GM12878 (cell line): ENCODE results near the gene SCNM1. TPM values are rescaled to one million over a fixed set of nuclear protein-coding genes. Genes with fewer than 3 reads are reported as not detected.

ENCODE experiments used
- BCLAF1 ChIP-seq: fragments of 450-650 bp; IDR thresholded peaks from 2 replicates; pipeline ENCODE4 v1.6.1; 2017; ENCODE audit warnings: antibody characterized with exemption, mild to moderate bottlenecking, moderate library complexity
- CHD2 ChIP-seq: IDR thresholded peaks from 2 replicates; pipeline ENCODE4 v1.6.1; 2011; ENCODE audit warnings: low read depth, low read length, improper control_type of control experiment, borderline replicate concordance
- DPF2 ChIP-seq: fragments of 450-650 bp; IDR thresholded peaks from 2 replicates; pipeline ENCODE4 v1.6.1; 2017; ENCODE audit warnings: mild to moderate bottlenecking
- FOS ChIP-seq: IDR thresholded peaks from 3 replicates; pipeline ENCODE4 v1.6.1; 2011; ENCODE audit warnings: borderline replicate concordance; ENCODE audit not compliant: insufficient read length; ENCODE audit errors: extremely low read depth
- NBN ChIP-seq: fragments of 450-650 bp; IDR thresholded peaks from 2 replicates; pipeline ENCODE4 v1.6.1; 2016
- SUZ12 ChIP-seq: fragments of 200-600 bp; sonication (generic); IDR thresholded peaks from one replicate; pipeline ENCODE4 v1.6.1; 2018; ENCODE audit warnings: antibody characterized with exemption, mild to moderate bottlenecking; ENCODE audit not compliant: unreplicated experiment
- ZNF687 ChIP-seq: fragments of 450-650 bp; IDR thresholded peaks from 2 replicates; pipeline ENCODE4 v1.6.1; 2017; ENCODE audit warnings: mild to moderate bottlenecking, moderate library complexity
- polyA plus RNA-seq, 11 experiments: library from polyadenylated mRNA; depleted of rRNA in 4 of 11; unstranded in 6 of 11; stranded (reverse) in 5 of 11; fragments of >200 nt; fragmentation: Nextera tagmentation in 4 of 11; fragmentation: Illumina TruSeq in 1 of 11; extraction: Ambion mirVana in 4 of 11; extraction: Trizol in 1 of 11; gene quantifications; 1 replicate in 1 of 11; 2 replicates in 10 of 11; pipeline versions ENCODE4 v1.2.1 to v1.2.3, GENCODE V29; 2011 to 2016; ENCODE audit warnings: inconsistent platforms in 2 of 11, missing spikeins in 2 of 11, low read depth in 1 of 11
- total RNA-seq, 4 experiments: library from RNA; depleted of rRNA in 3 of 4; stranded (reverse); fragments of >200 nt in 3 of 4; fragmentation: Illumina TruSeq in 1 of 4; extraction: Trizol in 1 of 4; gene quantifications; 2 replicates each; pipeline versions ENCODE4 v1.2.1 to v1.2.3, GENCODE V29; 2013 to 2021
- TF ChIP-seq, protein P1 (sequence below): fragments of 450-650 bp; formaldehyde crosslinking; IDR thresholded peaks from 2 replicates; pipeline ENCODE4 v1.4.0; 2020; ENCODE audit warnings: mild to moderate bottlenecking, moderate library complexity
- TF ChIP-seq, protein P2 (sequence below): fragments of 450-650 bp; IDR thresholded peaks from 2 replicates; pipeline ENCODE4 v1.6.1; 2017; ENCODE audit warnings: mild to moderate bottlenecking
- TF ChIP-seq, protein P3 (sequence below): IDR thresholded peaks from 2 replicates; pipeline ENCODE4 v1.6.1; 2011; ENCODE audit warnings: low read depth, mild to moderate bottlenecking, low read length, moderate library complexity, borderline replicate concordance; ENCODE audit errors: extremely low read depth

SCNM1 gene
- total and polyA plus RNA-seq, 10 of the 15 experiments (the other 5 are each of a cell fraction or from before 2014, with no cell fraction given): 25.8 to 207 (median 76.9) TPM

DNA sequence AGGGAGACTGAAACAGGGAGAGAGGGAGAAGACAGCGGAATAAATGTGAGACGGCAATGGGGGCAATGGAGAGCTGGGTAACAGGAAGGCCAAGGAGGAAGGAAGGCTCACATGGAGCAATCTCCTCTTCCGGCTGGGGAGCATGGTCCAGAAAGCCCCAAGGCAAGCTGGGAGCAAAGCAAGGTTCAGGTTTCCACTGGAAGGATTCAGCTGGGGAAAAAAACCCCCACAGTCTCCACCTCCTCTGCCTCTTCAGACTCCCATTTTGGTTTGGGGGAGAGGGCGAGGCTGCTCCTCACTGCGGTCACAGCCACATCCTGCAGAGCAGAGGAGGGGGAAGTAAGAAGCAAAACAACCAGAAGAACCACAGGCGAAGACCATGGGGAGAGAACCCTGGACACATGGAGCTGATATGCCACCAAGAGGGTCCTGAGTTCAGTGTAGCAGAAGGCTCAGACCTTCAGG, 8.8 kb upstream of the SCNM1 start (continued):
- TF ChIP-seq, protein P1, sequence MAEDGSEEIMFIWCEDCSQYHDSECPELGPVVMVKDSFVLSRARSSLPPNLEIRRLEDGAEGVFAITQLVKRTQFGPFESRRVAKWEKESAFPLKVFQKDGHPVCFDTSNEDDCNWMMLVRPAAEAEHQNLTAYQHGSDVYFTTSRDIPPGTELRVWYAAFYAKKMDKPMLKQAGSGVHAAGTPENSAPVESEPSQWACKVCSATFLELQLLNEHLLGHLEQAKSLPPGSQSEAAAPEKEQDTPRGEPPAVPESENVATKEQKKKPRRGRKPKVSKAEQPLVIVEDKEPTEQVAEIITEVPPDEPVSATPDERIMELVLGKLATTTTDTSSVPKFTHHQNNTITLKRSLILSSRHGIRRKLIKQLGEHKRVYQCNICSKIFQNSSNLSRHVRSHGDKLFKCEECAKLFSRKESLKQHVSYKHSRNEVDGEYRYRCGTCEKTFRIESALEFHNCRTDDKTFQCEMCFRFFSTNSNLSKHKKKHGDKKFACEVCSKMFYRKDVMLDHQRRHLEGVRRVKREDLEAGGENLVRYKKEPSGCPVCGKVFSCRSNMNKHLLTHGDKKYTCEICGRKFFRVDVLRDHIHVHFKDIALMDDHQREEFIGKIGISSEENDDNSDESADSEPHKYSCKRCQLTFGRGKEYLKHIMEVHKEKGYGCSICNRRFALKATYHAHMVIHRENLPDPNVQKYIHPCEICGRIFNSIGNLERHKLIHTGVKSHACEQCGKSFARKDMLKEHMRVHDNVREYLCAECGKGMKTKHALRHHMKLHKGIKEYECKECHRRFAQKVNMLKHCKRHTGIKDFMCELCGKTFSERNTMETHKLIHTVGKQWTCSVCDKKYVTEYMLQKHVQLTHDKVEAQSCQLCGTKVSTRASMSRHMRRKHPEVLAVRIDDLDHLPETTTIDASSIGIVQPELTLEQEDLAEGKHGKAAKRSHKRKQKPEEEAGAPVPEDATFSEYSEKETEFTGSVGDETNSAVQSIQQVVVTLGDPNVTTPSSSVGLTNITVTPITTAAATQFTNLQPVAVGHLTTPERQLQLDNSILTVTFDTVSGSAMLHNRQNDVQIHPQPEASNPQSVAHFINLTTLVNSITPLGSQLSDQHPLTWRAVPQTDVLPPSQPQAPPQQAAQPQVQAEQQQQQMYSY (CRISPR knock-in tag): no peak
- TF ChIP-seq CHD2: no peak
- TF ChIP-seq BCLAF1: no peak
- TF ChIP-seq SUZ12: no peak
- peak; percentile 53; the same call in 1 of the 2 replicates for TF ChIP-seq NBN
- TF ChIP-seq, protein P2, sequence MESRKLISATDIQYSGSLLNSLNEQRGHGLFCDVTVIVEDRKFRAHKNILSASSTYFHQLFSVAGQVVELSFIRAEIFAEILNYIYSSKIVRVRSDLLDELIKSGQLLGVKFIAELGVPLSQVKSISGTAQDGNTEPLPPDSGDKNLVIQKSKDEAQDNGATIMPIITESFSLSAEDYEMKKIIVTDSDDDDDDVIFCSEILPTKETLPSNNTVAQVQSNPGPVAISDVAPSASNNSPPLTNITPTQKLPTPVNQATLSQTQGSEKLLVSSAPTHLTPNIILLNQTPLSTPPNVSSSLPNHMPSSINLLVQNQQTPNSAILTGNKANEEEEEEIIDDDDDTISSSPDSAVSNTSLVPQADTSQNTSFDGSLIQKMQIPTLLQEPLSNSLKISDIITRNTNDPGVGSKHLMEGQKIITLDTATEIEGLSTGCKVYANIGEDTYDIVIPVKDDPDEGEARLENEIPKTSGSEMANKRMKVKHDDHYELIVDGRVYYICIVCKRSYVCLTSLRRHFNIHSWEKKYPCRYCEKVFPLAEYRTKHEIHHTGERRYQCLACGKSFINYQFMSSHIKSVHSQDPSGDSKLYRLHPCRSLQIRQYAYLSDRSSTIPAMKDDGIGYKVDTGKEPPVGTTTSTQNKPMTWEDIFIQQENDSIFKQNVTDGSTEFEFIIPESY: no peak
- peak; percentile 60; the same call in 1 of the 2 replicates for TF ChIP-seq DPF2
- no peak for TF ChIP-seq FOS
- TF ChIP-seq, protein P3, sequence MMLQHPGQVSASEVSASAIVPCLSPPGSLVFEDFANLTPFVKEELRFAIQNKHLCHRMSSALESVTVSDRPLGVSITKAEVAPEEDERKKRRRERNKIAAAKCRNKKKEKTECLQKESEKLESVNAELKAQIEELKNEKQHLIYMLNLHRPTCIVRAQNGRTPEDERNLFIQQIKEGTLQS: no peak
- TF ChIP-seq ZNF687: peak; percentile 63
